GM21526 (cell line): ENCODE results near the gene CCNB2.

Experiments used
- ATAC-seq: cut with Tn5 transposase; IDR thresholded peaks from one replicate; pipeline ENCODE4 v1.9.1; 2021; ENCODE audit warnings: moderate library complexity; ENCODE audit not compliant: unreplicated experiment, low FRiP score

The CCNB2 gene

DNA sequence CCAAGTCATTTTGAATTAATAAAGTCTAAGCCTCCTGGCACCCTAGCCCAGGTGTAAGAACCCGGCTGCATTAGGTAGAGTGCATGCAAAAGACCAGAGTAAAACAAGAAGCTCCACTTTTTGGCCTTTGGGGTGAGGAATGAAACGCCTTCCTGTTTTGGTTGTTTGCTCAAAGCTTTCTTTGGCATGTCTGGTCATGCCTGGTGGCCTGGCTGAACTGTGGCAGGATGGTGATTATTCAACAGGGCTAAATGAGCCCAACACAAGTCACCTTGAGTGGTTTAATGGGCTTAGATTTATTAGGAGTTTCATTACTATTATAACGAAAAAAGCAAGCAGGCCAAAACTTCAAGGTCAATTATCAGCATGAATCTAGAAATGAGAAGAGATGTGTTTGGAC is 60.8 kb downstream of the CCNB2 start:
- ATAC-seq: no peak

DNA sequence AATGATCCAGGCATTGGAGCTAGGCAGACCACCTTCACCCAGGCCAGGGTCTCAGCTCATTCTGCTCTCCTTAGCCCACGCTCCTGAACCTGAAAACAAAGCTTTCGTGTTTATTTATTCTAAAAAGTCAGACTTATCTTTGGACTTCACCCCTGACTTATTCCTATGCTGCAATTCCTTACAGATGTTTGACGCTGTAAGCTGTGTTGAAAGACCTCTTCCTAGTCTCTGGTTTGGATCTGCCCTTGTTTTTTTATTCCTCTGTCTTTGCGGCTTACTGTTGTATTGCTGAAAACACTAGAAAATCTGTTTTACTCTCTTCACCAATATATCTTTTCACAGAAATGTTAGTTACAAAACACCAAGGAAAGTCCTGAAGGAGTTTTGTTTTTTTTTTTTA is 61.2 kb downstream of the CCNB2 start:
- ATAC-seq: no peak

DNA sequence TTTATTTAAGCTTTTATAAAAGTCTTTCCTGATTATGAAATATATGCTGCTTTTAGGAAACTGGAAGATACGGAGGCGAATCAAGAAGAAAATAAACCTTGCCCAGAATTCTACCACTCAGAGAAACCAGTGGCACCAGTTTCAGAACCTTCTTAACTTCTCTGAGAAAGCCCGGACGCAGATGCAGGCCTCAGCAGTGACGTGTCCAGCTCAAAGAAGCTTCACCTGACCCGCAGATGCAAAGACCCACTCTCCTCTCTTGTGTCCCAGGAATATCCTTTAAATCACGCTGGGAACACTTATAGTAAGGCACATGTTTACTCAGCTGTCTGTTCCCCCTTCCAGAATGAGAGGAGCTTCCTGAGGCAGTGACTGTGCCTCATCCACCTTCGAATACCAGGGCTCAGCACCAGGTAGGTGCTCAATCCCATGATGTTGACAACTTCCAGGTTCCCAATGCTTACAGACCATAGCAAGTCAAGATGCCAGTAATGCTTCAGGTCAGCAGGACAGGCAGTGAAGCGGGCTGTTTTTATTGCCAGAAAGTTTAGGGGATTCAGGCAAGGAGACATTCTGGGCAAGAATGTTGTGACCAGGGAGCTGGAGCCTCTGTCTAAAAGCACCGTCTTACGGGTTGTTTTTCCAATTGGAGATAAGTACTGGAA is 61.8 kb downstream of the CCNB2 start:
- ATAC-seq: no peak

DNA sequence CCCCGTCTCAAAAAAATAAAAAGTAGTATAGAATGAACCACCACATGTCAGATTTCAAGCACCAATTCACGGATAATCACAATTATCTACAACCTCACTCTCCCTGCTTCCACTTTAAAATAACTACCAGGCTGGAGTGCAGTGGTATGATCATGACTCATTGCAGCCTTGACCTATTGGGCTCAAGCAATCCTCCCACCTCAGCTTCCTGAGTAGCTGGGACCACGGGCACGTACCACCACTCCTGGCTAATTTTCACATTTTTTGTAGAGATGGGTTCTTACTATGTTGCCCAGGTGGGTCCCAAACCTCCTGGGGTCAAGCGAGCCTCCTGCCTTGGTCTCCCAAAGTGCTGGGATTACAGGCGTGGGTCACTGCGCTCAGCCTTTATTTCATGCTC is 63.6 kb downstream of the CCNB2 start:
- no peak for ATAC-seq

DNA sequence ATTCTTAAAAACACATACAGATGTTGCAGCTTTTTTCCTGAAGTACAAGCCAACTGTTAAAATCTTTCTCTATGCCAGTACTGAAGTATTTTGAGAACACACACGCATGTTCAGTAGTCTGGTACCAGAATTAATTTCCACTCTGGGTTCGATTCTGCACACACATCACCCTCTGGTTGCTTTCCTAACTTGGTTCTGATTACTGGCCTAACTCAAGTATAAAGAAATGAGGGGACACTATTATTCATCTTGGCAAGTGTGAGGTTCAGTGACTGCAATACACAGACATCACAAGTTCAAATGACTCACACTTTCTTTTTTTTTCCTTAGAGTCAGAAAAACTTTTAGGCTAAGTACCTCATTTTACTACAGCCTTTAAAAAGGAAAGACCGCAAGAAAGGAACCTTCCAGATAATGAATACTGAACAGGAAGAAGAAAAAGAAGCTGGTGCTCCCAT is 64.3 kb downstream of the CCNB2 start:
- ATAC-seq: no peak

DNA sequence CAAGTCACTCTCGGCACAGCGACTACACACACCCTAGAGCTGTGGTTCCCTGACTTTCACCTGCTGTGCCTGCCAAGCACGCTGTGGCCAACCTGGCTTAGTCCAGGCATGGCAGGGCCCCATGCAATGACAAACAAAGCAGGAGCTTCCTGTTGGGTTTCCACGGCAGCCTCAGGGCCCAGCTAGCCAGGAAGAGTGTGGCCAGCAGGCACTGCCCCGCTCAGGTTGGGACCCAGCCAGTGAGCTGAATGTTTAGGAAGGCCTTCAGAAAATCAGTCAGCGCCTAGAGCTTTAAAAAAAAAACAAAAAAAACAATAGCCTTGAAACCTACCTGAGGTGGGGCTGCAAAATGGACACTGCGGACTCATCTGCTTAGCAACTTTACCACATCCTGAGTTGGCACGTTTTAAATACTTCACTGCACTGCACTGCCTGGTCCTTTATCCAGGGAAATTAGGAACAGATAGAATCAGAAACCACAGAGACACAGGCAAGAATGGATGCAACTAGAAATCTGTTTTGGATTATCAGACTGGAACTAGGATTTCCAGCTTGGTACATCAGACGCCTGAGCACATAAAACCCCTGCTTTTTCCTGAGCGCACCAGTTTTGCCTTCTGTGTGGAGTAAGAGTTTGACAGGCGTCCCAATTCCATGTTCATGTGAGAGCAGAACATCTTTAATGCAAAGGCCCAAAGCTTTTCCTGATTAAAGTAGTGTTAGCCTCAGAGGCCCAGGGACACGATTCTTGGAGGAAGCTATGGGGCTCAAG is 65.5 kb downstream of the CCNB2 start:
- ATAC-seq: no peak

DNA sequence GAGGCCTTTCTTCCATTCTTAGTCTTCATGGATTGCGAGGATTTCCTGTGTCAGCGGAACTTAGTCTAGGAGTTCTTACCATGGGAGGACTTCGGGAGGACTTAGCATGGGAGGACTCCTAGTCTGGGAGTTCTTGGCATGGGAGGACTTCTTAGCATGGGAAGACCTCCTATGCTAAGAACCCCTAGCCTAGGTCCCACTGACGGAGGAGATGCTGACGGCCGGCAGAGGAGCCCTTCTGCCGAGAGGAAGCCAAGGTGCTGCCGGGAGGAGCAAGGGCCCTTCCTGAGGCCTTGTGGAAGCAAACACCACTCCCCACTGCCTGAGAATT is 66.1 kb downstream of the CCNB2 start:
- ATAC-seq: no peak

DNA sequence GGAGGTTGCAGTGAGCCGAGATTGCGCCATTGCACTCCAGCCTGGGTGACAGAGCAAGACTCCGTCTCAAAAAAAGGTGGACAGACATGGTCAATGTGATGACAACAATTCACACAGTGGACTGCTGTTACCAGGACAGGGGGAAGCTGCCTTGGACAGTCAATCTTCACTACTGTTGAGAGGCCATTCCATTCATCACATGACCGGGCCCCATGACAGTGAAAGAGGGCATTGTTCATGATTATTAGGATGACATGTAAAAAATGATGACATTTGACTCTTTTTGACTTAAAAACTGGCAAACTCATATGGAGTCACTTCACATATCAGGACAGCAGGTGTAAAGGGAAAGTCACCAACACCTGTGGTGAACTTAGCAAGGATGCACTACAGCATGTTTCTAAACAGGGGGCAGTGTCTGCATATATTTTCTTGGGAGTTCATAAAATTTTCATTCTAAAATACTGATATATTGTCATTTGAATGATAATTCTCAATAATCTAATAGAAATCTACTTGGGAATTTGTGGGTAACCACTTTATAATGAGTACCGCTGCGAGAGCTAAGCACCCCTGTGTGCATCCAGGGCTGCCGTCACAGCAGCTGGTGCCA is 67.4 kb downstream of the CCNB2 start:
- no peak for ATAC-seq

DNA sequence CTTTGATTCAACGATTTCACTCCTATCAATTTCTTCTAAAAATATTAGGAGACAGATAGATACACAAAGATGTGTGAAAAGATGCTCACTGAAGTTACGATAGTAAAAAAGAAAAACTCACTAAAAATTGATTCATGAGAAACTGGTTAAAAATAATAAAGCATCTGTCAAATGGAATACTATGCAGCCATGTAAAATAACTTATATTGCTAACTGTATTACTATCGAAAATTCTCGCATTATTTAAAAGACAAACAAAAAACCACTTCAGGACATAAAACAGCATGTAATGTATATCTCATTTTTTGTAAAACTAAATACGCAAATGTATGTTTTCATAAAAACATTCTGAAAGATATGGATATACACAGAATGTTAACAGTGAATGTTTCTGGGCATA is 68.2 kb downstream of the CCNB2 start:
- ATAC-seq: no peak

DNA sequence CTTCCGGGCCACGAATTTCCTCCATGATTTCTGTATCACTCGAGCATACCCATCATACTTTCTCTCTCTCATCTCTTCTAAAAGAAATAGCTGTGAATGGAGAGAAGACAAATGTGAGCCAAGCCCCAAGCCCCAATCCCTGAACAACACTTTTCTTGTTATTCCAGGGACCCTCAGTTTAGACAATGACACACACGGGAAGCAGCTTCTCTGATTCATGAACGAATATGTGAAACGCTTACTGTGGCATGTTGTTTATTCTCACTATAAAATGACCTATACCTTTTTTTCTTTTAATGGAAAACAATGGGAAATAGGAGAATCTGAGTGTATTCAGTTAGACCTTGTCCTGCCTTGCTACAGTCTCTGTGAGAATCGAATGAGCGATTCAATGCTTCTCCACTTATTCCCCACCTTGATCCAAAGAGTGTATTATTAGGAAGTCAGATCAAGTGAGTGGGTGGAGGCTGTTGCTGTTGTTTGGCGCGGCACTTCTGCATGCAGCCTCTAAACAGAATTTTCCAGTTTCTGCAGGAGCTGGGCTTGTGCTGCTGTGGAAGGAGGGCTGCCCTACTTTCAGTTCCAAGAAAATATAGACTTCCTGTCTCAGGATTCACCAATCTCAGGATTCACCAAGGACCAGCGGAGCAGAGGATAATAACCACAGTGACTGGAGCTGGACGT is 69.3 kb downstream of the CCNB2 start:
- no peak for ATAC-seq
